HUES64 (cell line): ENCODE results near the gene AHRR. TPM values are rescaled to one million over a fixed set of nuclear protein-coding genes. Genes with fewer than 3 reads are reported as not detected.
"Not testable (repeated sequence)": the region's sequence is repeated elsewhere in the genome, so short reads cannot be mapped to it uniquely, and the experiment has no call there.

Experiments
- H3K27ac ChIP-seq: 2 replicates; pipeline ENCODE4 v1.7.0; 2013; ENCODE audit warnings: low read depth, low read length, inconsistent platforms
- H3K27me3 ChIP-seq: 2 replicates; pipeline ENCODE4 v1.6.1; 2013; ENCODE audit warnings: mild to moderate bottlenecking, low read length; ENCODE audit not compliant: insufficient read depth
- H3K36me3 ChIP-seq: 2 replicates; pipeline ENCODE4 v1.6.1; 2013; ENCODE audit warnings: mild to moderate bottlenecking, low read length; ENCODE audit not compliant: insufficient read depth
- H3K4me1 ChIP-seq: 2 replicates; pipeline ENCODE4 v1.6.1; 2013; ENCODE audit warnings: mild to moderate bottlenecking, low read length, moderate library complexity; ENCODE audit not compliant: insufficient read depth
- H3K4me3 ChIP-seq: 2 replicates; pipeline ENCODE4 v1.5.1; 2013; ENCODE audit warnings: mild to moderate bottlenecking, low read length, moderate library complexity
- H3K9ac ChIP-seq: 2 replicates; pipeline ENCODE4 v1.6.1; 2013; ENCODE audit warnings: mild to moderate bottlenecking, low read depth, low read length
- H3K9me3 ChIP-seq: 2 replicates; pipeline ENCODE4 v1.6.1; 2013; ENCODE audit warnings: low read depth, low read length; ENCODE audit not compliant: insufficient read depth
- WGBS: fragments of 150-250, 120-280 bp; methylation state at CpG from one replicate; pipeline ENCODE4 v1.1.7; 2013; ENCODE audit warnings: missing lambda C conversion rate; 5-methylcytosine and 5-hydroxymethylcytosine counted together
- polyA plus RNA-seq, 2 experiments: library from polyadenylated mRNA; stranded (reverse); fragments of 50-300 nt; gene quantifications; one replicate each; pipeline ENCODE4 v1.2.3, GENCODE V29; 2013

The AHRR gene
- polyA plus RNA-seq (2013, experiment 1 of 2): 0.45 TPM
- 0.44 TPM for polyA plus RNA-seq (2013, experiment 2 of 2)

- Histone ChIP-seq H3K27me3 (peaks cover 59% of the 10 kb centered on the region), H3K36me3 (no peaks in the 10 kb centered on the region), H3K9me3 (no peaks in the 10 kb centered on the region), H3K27ac (no peak within 1 kb of the TSS), H3K4me3 (peak within 1 kb of the TSS; percentile 57), H3K4me1 (no peaks in the 10 kb centered on the region), H3K9ac (no peak within 1 kb of the TSS; the same call in 1 of the 2 replicates)
- under 1% methylated on average over 51 of the region's 51 CpGs for WGBS
These were observed at the start of gene AHRR for GRCh38 chr5:321230-321725. Gene AHRR, plus strand, starts transcription at chr5:321714. Its CDS starts 22,189 bp downstream, at chr5:343903.

GRCh38 chr5:271828-272167 lies 49.7 kb upstream of the AHRR start:
- not testable (repeated sequence) for H3K27me3 ChIP-seq, H3K4me1 ChIP-seq, H3K27ac ChIP-seq, H3K9me3 ChIP-seq
- H3K9ac ChIP-seq: peak overlapping the region; percentile 76
- H3K36me3 ChIP-seq: peaks cover 30% of the 10 kb centered on the region
- H3K4me3 ChIP-seq: peak overlapping the region; percentile 91
- WGBS: under 1% methylated on average over 41 of the region's 41 CpGs

- not testable (repeated sequence) for H3K27me3 ChIP-seq, H3K9me3 ChIP-seq, H3K9ac ChIP-seq, H3K27ac ChIP-seq, H3K4me1 ChIP-seq
- Histone ChIP-seq H3K4me3 (0 out of 2 replicates have a peak overlapping the region, but pooled peaks have one; percentile 29), H3K36me3 (peaks cover 32% of the 10 kb centered on the region)
- WGBS: 91% methylated on average over 9 of the region's 9 CpGs
These were observed 48.4 kb upstream of the AHRR start for GRCh38 chr5:273091-273490.

- not testable (repeated sequence) for H3K27ac ChIP-seq, H3K4me1 ChIP-seq, H3K27me3 ChIP-seq, H3K4me3 ChIP-seq, H3K9me3 ChIP-seq, H3K9ac ChIP-seq
- 96% methylated on average over 6 of the region's 7 CpGs for WGBS
- H3K36me3 ChIP-seq: peaks cover 32% of the 10 kb centered on the region
These were observed 48.0 kb upstream of the AHRR start for GRCh38 chr5:273491-273890.

GRCh38 chr5:274346-274745 lies 47.2 kb upstream of the AHRR start:
- H3K36me3 ChIP-seq: peaks cover 32% of the 10 kb centered on the region
- WGBS: 95% methylated on average over 4 of the region's 7 CpGs
- not testable (repeated sequence) for H3K27ac ChIP-seq, H3K27me3 ChIP-seq, H3K9me3 ChIP-seq, H3K9ac ChIP-seq, H3K4me1 ChIP-seq, H3K4me3 ChIP-seq

GRCh38 chr5:278646-279045 lies 42.9 kb upstream of the AHRR start:
- no peaks in the 10 kb centered on the region for H3K4me1 ChIP-seq
- no peaks in the 10 kb centered on the region for H3K27me3 ChIP-seq
- 93% methylated on average over 9 of the region's 9 CpGs for WGBS
- peaks cover 14% of the 10 kb centered on the region for H3K9me3 ChIP-seq
- H3K4me3 ChIP-seq: no peak overlapping the region
- no peak overlapping the region for H3K9ac ChIP-seq
- peaks cover 32% of the 10 kb centered on the region for H3K36me3 ChIP-seq
- H3K27ac ChIP-seq: no peak overlapping the region

GRCh38 chr5:279051-279665 lies 42.4 kb upstream of the AHRR start:
- H3K9ac ChIP-seq, H3K27me3 ChIP-seq, H3K4me1 ChIP-seq, H3K4me3 ChIP-seq, H3K27ac ChIP-seq: not testable (repeated sequence)
- H3K9me3 ChIP-seq: peaks cover 14% of the 10 kb centered on the region
- 83% methylated on average over 14 of the region's 14 CpGs for WGBS
- H3K36me3 ChIP-seq: peaks cover 30% of the 10 kb centered on the region

- 96% methylated on average over 14 of the region's 14 CpGs for WGBS
- H3K4me1 ChIP-seq: no peaks in the 10 kb centered on the region
- H3K9me3 ChIP-seq: peaks cover 14% of the 10 kb centered on the region
- no peak overlapping the region for H3K9ac ChIP-seq
- no peaks in the 10 kb centered on the region for H3K27me3 ChIP-seq
- no peak overlapping the region for H3K4me3 ChIP-seq
- peaks cover 11% of the 10 kb centered on the region; the same call in 1 of the 2 replicates for H3K36me3 ChIP-seq
- no peak overlapping the region for H3K27ac ChIP-seq
These were observed 35.4 kb upstream of the AHRR start for GRCh38 chr5:285991-286557.

- not testable (repeated sequence) for H3K9ac ChIP-seq, H3K27me3 ChIP-seq, H3K4me1 ChIP-seq, H3K36me3 ChIP-seq, H3K27ac ChIP-seq, H3K4me3 ChIP-seq, H3K9me3 ChIP-seq
- 89% methylated on average over 4 of the region's 13 CpGs for WGBS
These were observed 31.3 kb upstream of the AHRR start for GRCh38 chr5:290200-290599.

GRCh38 chr5:291345-291744 lies 30.2 kb upstream of the AHRR start:
- H3K9me3 ChIP-seq, H3K27me3 ChIP-seq, H3K4me3 ChIP-seq, H3K9ac ChIP-seq, H3K27ac ChIP-seq, H3K4me1 ChIP-seq, H3K36me3 ChIP-seq: not testable (repeated sequence)
- WGBS: 94% methylated on average over 10 of the region's 10 CpGs

- H3K27ac ChIP-seq, H3K36me3 ChIP-seq, H3K4me3 ChIP-seq, H3K9me3 ChIP-seq, H3K9ac ChIP-seq, H3K27me3 ChIP-seq, H3K4me1 ChIP-seq: not testable (repeated sequence)
- 92% methylated on average over 15 of the region's 17 CpGs for WGBS
These were observed 26.7 kb upstream of the AHRR start for GRCh38 chr5:294788-295187.

- not testable (repeated sequence) for H3K9me3 ChIP-seq, H3K4me3 ChIP-seq, H3K27me3 ChIP-seq, H3K27ac ChIP-seq, H3K9ac ChIP-seq, H3K36me3 ChIP-seq, H3K4me1 ChIP-seq
- WGBS: 91% methylated on average over 10 of the region's 10 CpGs
These were observed 25.3 kb upstream of the AHRR start for GRCh38 chr5:296207-296606.
